Renal cortex interstitium (tissue), 15 donors: Measurements from ENCODE around the gene PIERCE2. TPM values are rescaled to one million over a fixed set of nuclear protein-coding genes. Genes with fewer than 3 reads are reported as not detected.
"Not testable (repeated sequence)": the region's sequence is repeated elsewhere in the genome, so short reads cannot be mapped to it uniquely, and the experiment has no call there.

Experiments
- DNase-seq, 11 donors: peaks; one replicate each; pipeline ENCODE4 v3.0.0-alpha.2; 2013; ENCODE audit warnings: low read depth in 9 of 11, low spot score in 4 of 11; ENCODE audit errors: extremely low read depth in 1 of 11
- long read RNA-seq, 16 experiments: transcript quantifications; one replicate each; lab custom pipeline, GENCODE V29; 2026
- polyA plus RNA-seq, 3 donors: library from polyadenylated mRNA; unstranded; fragments of 120-200 nt; gene quantifications; one replicate each; pipeline ENCODE4 v1.2.1, GENCODE V29; 2013; ENCODE audit not compliant: insufficient read length in 3 of 3

Gene PIERCE2, protein sequence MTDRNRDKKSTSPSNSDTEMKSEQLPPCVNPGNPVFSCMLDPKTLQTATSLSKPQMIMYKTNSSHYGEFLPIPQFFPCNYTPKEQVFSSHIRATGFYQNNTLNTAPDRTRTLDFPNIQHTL
- 1 to 10 TPM; 6.3 to 7.3 (median 6.5) TPM for polyA plus RNA-seq
- long read RNA-seq, donor 1, partial matches to known transcripts, result 8 of 21 reads
- long read RNA-seq, donor 1, other reads (novel, unspliced or antisense), result 13 of 21 reads
- long read RNA-seq, donor 2, transcript C15orf65-201 (2 exons, 729 nt), result major isoform, 6 of 19 reads
- long read RNA-seq, donor 2, partial matches to known transcripts, result 13 of 19 reads
- long read RNA-seq, donor 2, other reads (novel, unspliced or antisense), result 0 of 19 reads
- long read RNA-seq, donor 3, transcript C15orf65-201 (2 exons, 729 nt), result major isoform, 15 of 42 reads
- long read RNA-seq, donor 3, partial matches to known transcripts, result 27 of 42 reads
- long read RNA-seq, donor 3, other reads (novel, unspliced or antisense), result 0 of 42 reads
- long read RNA-seq, donor 4, partial matches to known transcripts, result 0 of 4 reads
- long read RNA-seq, donor 4, other reads (novel, unspliced or antisense), result 0 of 4 reads
- long read RNA-seq, donor 5, result 0 reads
- long read RNA-seq, donor 6, transcript C15orf65-201 (2 exons, 729 nt), result major isoform, 5 of 5 reads
- long read RNA-seq, donor 6, partial matches to known transcripts, result 0 of 5 reads
- long read RNA-seq, donor 6, other reads (novel, unspliced or antisense), result 0 of 5 reads
- long read RNA-seq, donor 7, transcript C15orf65-201 (2 exons, 729 nt), result major isoform, 13 of 13 reads
- long read RNA-seq, donor 7, partial matches to known transcripts, result 0 of 13 reads
- long read RNA-seq, donor 7, other reads (novel, unspliced or antisense), result 0 of 13 reads
- long read RNA-seq, donor 8, result 0 reads
- long read RNA-seq, donor 9, partial matches to known transcripts, result 0 of 4 reads
- long read RNA-seq, donor 9, other reads (novel, unspliced or antisense), result 0 of 4 reads
- long read RNA-seq, donor 10, transcript C15orf65-201 (2 exons, 729 nt), result major isoform, 7 of 7 reads
- long read RNA-seq, donor 10, partial matches to known transcripts, result 0 of 7 reads
- long read RNA-seq, donor 10, other reads (novel, unspliced or antisense), result 0 of 7 reads
- long read RNA-seq, donor 11, partial matches to known transcripts, result 0 of 4 reads
- long read RNA-seq, donor 11, other reads (novel, unspliced or antisense), result 0 of 4 reads
- long read RNA-seq, donor 12, partial matches to known transcripts, result 15 of 16 reads
- long read RNA-seq, donor 12, other reads (novel, unspliced or antisense), result 0 of 16 reads
- long read RNA-seq, donor 13, result 0 reads
- long read RNA-seq, donor 14, transcript C15orf65-201 (2 exons, 729 nt), result major isoform, 7 of 7 reads
- long read RNA-seq, donor 14, partial matches to known transcripts, result 0 of 7 reads
- long read RNA-seq, donor 14, other reads (novel, unspliced or antisense), result 0 of 7 reads
- long read RNA-seq, donor 15, transcript C15orf65-201 (2 exons, 729 nt), result major isoform, 5 of 5 reads
- long read RNA-seq, donor 15, partial matches to known transcripts, result 0 of 5 reads
- long read RNA-seq, donor 15, other reads (novel, unspliced or antisense), result 0 of 5 reads
- long read RNA-seq, donor 16, transcript C15orf65-201 (2 exons, 729 nt), result major isoform, 5 of 5 reads
- long read RNA-seq, donor 16, partial matches to known transcripts, result 0 of 5 reads
- long read RNA-seq, donor 16, other reads (novel, unspliced or antisense), result 0 of 5 reads

DNA sequence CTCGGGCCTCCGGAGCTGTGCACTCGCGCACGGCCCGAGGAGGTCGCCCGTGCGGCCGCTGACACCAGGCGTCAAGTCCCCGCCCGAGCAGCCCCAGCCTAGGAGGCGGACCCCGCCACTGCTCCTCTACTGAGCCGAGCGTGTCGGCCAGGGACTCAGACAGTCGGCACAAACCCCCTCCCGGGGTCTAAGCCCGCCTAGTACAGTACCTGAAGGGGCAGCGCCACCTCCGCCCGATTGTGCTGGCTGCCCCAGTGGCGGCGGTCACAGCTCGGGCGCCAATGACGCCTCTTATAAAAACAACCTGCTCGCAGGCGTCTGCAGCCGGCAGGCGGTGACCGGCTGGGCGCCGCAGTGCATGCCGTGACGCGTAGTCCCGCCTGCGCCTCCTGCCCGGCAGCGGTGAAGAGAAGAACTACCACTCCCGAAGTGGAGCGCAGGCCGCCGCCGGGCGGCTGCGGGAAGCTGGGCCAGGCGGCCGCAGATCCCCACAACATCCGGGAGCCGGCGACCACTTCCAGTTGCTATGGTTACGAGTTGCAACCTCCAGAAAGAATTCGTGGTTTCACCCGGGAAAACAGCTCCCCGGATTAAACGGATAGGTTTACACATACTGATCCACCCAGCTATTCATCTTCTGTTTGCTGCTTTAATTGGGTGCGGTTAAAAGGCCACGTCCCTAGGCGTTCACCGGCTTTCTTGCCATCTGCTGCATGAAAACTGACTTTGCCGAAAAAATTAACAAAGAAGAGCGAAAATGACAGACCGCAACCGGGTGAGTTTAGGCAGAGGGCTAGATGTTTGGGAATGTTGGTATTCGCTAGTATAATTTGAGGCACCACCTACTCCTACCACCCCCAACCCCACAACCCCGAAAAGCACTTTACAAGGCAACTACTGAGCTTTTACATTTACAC lies at the start of gene PIERCE2, which contains the start of gene CCPG1:
Gene PIERCE2 (plus strand): TSS at position 484 of the 917 bp plus-strand sequence. CDS start 274 bp downstream, at position 758.
Gene CCPG1 (minus strand): TSS at position 348 of the 917 bp plus-strand sequence. CDS start 18,935 bp downstream, outside the sequence.
- DNase-seq, result peak; percentile 80 to 93 (median 90)

DNA sequence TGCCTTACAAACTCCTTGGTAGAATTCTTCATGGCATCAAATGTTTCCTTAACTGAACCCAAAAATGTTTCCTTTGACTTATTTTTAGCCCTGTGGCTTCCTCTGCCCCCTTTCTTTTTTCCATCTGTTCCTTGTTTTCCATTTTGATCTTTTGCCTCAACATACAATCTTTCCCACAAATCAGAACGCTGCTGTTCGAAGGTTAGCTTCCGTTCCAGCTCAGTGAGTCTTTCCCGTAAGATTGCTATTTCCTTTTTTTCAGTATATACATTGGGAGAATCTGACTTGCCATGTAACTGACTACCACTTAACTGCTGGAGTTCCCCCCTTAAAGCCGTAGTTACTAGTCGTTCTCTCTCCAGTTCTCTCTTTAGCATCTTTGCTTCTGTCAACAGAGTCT lies 48.0 kb upstream of the PIERCE2 start:
- DNase-seq, result no peak

DNA sequence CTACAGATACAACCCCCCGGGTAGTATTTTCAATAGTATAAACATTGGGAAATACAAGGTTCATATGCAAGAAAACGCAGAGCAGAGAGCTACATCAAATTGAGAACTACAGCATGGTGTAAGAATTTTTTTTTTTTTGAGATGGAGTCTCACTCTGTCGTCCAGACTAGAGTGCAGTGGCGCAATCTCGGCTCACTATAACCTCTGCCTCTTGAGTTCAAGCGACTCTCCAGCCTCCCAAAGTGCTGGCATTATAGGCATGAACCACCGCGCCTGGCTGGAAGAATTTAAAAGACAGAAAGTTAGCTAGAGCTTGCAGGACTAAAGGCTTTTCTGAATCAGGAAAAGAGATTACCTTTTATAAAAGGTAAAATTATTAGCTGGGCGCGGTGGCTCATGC lies 47.2 kb upstream of the PIERCE2 start:
- no peak for DNase-seq

DNA sequence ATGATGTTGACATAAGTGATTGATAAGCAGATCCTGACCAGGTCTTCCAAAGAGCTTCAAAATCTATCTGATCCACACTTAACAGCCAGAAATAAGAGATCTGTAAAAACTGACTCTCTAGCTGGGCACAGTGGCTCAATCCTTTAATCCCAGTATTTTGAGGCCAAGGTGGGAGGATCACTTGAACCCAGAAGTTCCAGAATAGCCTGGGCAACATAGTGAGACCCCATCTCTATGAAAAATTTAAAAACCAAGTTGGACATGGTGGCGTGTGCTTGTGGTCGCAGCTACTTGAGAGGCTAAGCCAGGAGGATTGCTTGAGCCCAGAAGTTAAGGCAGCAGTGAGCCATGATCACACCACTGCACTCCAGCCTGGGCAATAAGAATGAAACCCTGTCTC lies 45.7 kb upstream of the PIERCE2 start:
- DNase-seq, result no peak

DNA sequence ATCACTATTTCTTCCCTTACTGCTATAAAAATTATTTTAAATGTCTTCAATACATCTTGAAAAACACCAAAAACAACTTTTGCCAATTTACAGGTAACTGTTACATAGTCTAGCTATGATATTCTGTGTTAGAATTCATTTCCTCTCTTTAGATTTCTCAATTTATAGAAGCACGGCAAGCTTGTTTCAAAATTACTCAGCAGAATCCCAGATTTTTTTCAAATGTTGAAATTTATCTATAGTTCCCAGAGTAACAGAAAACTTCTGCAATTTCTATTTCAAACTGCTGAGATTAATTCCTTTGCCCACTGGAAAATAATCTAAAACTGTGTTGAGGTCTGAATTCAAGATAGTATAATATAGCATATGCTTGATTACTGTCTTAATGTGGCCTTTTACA lies 41.3 kb upstream of the PIERCE2 start:
- DNase-seq, result no peak

DNA sequence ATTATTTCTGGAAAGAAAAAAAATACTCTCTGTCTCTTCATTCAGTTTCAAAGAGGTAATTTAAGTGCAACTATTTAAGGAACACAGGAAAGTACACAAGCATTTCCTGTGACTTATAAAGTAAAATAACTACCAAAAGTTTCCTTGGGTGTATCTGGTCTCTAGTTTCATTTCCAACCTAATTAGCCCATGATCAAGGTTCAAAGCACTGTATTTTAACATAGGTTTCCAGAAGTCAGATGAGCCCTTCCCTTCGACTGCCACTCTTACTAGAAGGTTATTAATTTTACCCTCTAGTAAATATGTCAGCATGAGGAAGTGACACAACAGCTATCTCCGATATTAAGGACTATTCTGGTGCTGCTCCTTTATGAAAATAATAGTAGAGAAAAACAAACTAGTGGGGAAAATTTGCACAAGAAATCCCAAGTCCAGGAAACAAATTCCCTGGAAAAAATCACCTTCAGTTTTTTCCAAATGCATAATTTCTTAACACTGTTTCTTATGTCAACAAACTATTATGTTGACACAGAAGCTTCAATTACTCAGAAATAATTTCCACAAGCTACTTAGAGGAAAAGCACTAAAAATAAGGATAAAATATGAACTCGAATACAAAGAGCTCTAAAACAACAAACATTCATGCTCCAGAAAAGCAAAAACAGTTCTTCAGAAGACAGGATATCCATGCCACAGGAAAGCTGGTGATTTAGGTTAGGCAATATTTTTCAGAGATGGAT lies 35.4 kb upstream of the PIERCE2 start:
- no peak for DNase-seq

DNA sequence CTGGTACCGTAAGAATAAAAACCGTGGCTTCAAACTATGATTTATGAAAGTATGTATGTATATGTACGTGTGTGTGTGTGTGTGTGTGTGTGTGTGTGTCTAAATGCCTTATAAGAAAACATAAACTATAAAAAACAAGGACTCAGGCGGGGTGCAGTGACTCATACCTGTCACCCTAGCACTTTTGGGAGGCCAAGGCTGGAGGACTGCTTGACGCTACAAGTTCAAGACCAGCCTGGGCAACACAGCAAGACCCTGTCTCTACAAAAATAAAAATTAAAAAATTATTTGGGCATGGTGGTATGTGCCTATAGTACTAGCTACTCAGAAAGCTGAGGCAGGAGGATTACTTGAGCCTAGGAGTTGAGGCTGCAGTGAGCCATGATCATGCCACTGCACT lies 29.2 kb upstream of the PIERCE2 start:
- DNase-seq, result no peak

DNA sequence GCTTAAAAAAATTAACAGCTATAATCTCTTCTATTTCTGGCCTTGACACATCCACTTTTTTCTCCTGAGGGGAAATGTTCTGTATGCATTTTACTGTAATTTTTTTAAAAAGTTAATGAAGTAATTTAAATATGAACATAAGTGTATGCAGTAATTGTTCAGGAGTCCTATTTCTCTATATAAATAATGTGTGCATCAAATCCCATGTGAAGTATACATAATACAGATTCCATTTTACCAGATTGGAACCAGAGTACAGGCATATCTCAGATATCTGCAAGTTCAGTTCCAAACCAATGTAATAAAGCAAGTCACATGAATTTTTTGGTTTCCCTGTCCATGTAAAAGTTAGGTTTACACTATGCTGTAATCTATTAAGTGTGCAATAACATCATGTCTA lies 26.7 kb upstream of the PIERCE2 start:
- no peak for DNase-seq

DNA sequence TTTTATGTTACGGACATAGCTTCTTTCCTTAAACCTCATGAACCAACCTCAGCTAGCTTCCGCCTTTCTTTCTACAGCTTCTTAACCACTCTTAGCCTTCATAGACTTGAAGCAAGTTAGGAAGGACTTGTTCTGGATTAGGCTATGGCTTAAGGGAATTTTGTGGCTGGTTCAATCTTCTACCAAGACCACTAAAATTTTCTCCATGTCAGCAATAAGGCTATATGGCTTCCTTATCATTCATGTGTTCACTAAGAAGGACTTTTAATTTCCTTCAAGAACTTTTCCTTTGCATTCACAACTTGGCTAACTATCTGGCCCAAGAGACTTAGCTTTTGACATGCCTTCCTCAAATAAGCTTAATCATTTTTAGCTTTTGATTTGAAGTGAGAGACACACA lies 24.6 kb upstream of the PIERCE2 start:
- DNase-seq, result no peak

DNA sequence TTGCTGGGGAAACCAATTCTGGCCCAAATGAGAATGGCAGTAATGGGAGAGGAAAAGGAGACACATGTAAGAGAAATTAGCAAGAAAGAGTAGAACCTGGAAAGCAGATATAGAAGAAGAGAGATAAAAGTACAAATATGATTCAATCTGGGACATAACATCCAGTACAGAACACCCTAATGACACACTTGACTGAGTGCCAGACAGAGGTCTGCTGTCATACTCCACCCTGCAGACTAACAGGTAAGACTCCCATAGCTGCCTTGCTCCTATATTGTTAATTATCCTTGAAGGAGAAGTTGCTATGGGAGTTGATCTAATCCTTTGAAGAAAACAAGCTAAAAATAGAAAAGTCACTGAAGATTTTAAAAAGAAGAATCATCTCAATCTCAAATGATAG lies 21.3 kb upstream of the PIERCE2 start:
- DNase-seq, result no peak

DNA sequence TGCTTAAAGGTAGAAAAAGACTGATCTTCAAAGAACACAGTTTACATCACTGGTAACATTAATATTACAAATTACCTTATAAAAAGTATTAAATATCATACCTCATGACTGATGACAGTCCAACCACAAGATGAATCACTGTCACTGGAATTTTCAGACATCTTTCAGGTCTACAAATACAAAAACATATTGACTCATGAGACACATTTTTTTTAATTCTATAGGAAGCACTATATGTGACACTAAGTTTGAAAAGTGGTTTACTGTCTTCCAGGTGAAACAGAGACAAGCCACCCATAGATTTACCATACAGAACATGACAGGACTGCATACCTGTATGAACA lies 19.1 kb upstream of the PIERCE2 start:
- no peak for DNase-seq

DNA sequence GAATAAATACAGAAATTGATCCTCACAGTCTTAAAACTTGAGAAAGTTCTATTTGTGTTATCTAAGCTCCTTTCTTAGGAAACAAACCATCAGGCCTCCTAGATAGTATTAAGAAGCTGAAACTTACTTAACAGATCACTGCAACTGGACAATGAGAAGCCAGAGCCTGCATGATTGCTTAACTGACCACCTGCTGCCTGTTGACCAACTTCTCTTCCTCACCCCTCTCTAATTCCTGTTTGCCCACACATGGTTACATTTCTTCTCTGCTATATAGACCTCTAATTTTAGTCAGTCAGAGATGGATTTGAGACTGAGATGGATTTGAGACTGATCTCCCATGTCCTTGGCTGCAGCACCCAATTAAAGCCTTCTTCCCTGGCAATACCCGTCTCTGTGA lies 13.6 kb upstream of the PIERCE2 start:
- no peak for DNase-seq

DNA sequence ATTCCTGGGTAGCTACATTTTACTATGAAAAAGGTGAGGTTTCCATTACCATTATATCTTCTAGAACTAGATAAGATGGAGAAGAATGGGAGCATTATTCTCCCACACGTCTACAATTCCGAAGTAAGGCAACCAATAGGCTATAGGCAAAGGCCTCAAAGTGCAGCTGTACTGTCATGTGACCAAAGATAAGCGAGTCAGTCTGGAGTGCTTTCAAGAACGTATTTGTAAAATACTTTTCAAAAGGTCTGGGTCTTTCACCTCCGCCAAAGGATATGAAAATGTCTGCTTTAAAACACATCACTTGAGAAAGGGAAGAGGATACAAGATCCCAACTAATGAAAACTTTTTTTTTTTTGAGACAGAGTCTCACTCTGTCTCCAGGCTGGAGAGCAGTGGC lies 10.1 kb upstream of the PIERCE2 start:
- DNase-seq, result no peak

DNA sequence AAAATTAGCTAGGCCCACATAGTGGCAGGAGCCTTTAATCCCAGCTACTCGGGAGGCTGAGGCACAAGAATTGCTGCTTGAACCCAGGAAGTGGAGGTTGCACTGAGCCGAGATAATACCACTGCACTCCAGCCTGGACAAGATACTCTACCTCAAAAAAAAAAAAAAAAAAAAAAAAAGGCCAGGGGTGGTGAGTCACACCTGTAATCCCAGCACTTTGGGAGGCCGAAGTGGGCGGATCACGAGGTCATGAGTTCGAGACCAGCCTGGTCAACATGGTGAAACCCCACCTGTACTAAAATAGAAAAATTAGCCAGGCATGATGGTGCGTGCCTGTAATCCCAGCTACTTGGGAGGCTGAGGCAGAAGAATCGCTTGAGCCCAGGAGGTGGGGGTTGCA lies 8.2 kb upstream of the PIERCE2 start:
- not testable (repeated sequence) for DNase-seq

DNA sequence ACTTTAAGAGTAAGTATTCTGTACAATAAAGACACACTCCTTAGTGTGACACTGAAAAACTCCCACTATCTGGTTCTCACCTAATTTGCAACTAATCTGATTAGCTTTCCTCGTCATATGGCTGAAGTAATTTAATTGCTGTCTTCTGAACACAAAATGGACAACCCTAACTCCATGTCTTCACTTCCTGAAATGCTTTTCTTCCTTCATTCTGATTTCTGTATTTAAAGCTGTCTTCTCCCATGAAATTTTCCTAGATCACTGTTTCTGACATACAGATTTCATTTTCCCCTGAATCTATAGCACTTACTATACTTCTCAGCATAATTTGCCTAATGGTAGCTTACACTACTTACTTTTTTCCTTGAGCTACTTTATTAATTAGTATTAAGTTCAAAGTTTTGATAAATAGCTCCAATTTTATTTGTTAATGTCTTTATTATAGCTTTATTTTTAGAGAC lies 6.5 kb upstream of the PIERCE2 start:
- DNase-seq, result no peak

DNA sequence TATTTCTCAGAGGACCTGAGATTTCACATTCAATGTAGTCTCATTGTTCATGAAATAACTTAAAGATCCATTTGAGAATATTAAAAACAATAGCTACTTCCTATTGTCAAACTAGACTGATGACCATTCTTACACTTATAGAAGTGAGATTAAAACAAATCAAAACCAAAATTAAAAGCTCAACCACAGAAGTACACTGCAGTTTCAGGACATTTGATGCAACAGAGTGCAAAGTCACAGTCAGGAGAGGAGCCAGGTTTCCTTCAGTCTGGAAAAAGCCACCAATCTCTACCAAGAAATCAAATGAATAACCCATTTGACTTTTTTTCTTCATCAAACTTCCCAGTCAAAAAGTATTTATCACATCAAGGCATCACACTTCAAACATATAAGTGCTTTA lies 5.6 kb upstream of the PIERCE2 start:
- DNase-seq, result no peak

DNA sequence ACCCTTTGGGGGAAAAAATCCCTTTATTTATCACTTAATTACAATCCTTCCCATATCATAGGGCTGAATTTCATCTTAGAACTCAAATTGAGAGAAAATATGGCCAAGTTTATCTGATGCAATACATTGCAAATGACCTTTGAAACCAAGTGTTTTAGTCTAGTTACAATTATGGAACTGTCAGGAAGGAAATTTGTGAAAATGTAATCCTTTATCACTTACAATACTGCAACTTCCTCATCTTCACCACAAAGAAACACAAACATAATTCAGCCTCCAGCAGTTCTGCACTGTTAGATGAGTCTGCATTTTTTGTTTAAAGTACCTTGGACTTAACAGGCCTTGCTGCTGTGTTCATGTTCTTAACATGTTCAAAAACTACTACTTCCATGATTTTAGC lies 4.8 kb upstream of the PIERCE2 start:
- no peak for DNase-seq
